Panc1 (cell line): ENCODE data around the gene KLHL35. TPM values are rescaled to one million over a fixed set of nuclear protein-coding genes. Genes with fewer than 3 reads are reported as not detected.
"Not testable (repeated sequence)": the region's sequence is repeated elsewhere in the genome, so short reads cannot be mapped to it uniquely, and the experiment has no call there.

Source experiments
- ATAC-seq: fragments of 200-7000 bp; cut with Tn5 transposase; 2 replicates; pipeline ENCODE4 v1.9.1; 2020; ENCODE audit warnings: mild to moderate bottlenecking, moderate library complexity
- BruUV-seq: library from RNA; stranded (reverse); fragments of 400-500 nt; replicated peaks from 2 replicates; lab custom pipeline; 2021; lab: Mats Ljungman, UMichigan
- CTCF ChIA-PET: fragments of 300-600 bp; sonication (Branson Sonifier 250); formaldehyde crosslinking; loops from one replicate; lab custom pipeline; 2022; ENCODE audit warnings: antibody characterized with exemption; lab: Charles Lee
- POLR2A ChIA-PET: fragments of 300-600 bp; sonication (Branson Sonifier 250); formaldehyde crosslinking; loops from one replicate; lab custom pipeline; 2022; ENCODE audit warnings: antibody characterized with exemption; lab: Charles Lee
- DNase-seq: peaks from one replicate; pipeline ENCODE4 v3.0.0-alpha.2; 2010; ENCODE audit warnings: low read depth, low spot score
- H3K27ac ChIP-seq: 2 replicates; pipeline ENCODE4 v1.5.1; 2011; ENCODE audit warnings: mild to moderate bottlenecking, low read length, inconsistent platforms
- H3K27me3 ChIP-seq: fragments of 200-500 bp; sonication (Bioruptor generic); 2 replicates; pipeline ENCODE4 v1.6.0; 2014; ENCODE audit warnings: low read length, inconsistent platforms; ENCODE audit not compliant: control insufficient read depth, insufficient read depth
- H3K36me3 ChIP-seq: fragments of 200-500 bp; sonication (Bioruptor generic); 2 replicates; pipeline ENCODE4 v1.5.1; 2014; ENCODE audit warnings: inconsistent platforms, mild to moderate bottlenecking, low read length, moderate library complexity; ENCODE audit not compliant: control insufficient read depth, insufficient read depth
- H3K4me1 ChIP-seq: 2 replicates; pipeline ENCODE4 v1.5.1; 2011; ENCODE audit warnings: inconsistent platforms, mild to moderate bottlenecking, low read length, moderate library complexity; ENCODE audit not compliant: control insufficient read depth, insufficient read depth
- H3K4me3 ChIP-seq, 2 experiments: 2 replicates each; pipeline ENCODE4 v1.5.1; 2011 to 2012; ENCODE audit warnings: low read depth in 2 of 2, low read length in 2 of 2, mild to moderate bottlenecking in 2 of 2, inconsistent platforms in 1 of 2, moderate library complexity in 1 of 2
- H3K9me3 ChIP-seq: fragments of 200-500 bp; sonication (Bioruptor generic); 2 replicates; pipeline ENCODE4 v1.5.1; 2014; ENCODE audit warnings: low read depth, mild to moderate bottlenecking, inconsistent platforms, low read length, moderate library complexity; ENCODE audit not compliant: control insufficient read depth, insufficient read depth
- CTCF ChIP-seq: fragments of 450-650 bp; IDR thresholded peaks from 2 replicates; pipeline ENCODE4 v1.5.1; 2017; ENCODE audit warnings: mild to moderate bottlenecking
- POLR2AphosphoS5 ChIP-seq: IDR thresholded peaks from 2 replicates; pipeline ENCODE4 v1.6.1; 2012; ENCODE audit warnings: mild to moderate bottlenecking, low read depth, low read length, moderate library complexity
- REST ChIP-seq, 2 experiments: IDR thresholded peaks; 2 replicates each; pipeline ENCODE4 v1.6.1; 2011 to 2012; ENCODE audit warnings: low read depth in 2 of 2, control low read depth in 1 of 2, low read length in 1 of 2, mild to moderate bottlenecking in 1 of 2, moderate library complexity in 1 of 2; ENCODE audit not compliant: insufficient read depth in 1 of 2
- SIN3A ChIP-seq: IDR thresholded peaks from 2 replicates; pipeline ENCODE4 v1.6.1; 2012; ENCODE audit warnings: low read depth, mild to moderate bottlenecking, low read length, moderate library complexity, borderline replicate concordance; ENCODE audit not compliant: insufficient read depth
- TCF7L2 ChIP-seq: IDR thresholded peaks from 2 replicates; pipeline ENCODE4 v1.6.1; 2011; ENCODE audit warnings: mild to moderate bottlenecking, low read depth, low read length, inconsistent platforms
- in situ Hi-C: cut with HindIII; loops from 2 replicates; pipeline ENCODE4 v1.10.0; 2016; ENCODE audit warnings: low sequenced_read_pairs, low pct_unique_long_range_greater_than_20kb
- intact Hi-C: fragments of 100-400 bp; cut with micrococcal nuclease; formaldehyde crosslinking; loops from one replicate; pipeline ENCODE4 v1.10.0; 2022; ENCODE audit not compliant: unreplicated experiment
- total RNA-seq: library from RNA; stranded (reverse); gene quantifications from one replicate; pipeline ENCODE4 v1.2.1, GENCODE V29; 2021; ENCODE audit not compliant: unreplicated experiment

Gene KLHL35
- total RNA-seq, 1 experiment from 2014 or later = 10.9 TPM

- POLR2A ChIA-PET = no interaction called here
- H3K27ac ChIP-seq = no peak overlapping the region
- in situ Hi-C loops = no loop called here
Observed at GRCh38 chr11:75420224-75421034, 12.6 kb downstream of the KLHL35 start.

GRCh38 chr11:75413864-75414263, 19.1 kb downstream of the KLHL35 start:
- POLR2A ChIA-PET = no interaction called here
- DNase-seq (no peak), ATAC-seq (no peak)
- Histone ChIP-seq H3K4me3 (no peak overlapping the region), H3K36me3 (no peaks in the 10 kb centered on the region), H3K9me3 (no peaks in the 10 kb centered on the region), H3K27me3 (no peaks in the 10 kb centered on the region), H3K4me1 (no peaks in the 10 kb centered on the region), H3K27ac (no peak overlapping the region)
- TF ChIP-seq TCF7L2 (no peak), POLR2AphosphoS5 (no peak), SIN3A (no peak), CTCF (no peak), REST (IDR thresholded peaks at IDR 0.05; ENCODE audit: insufficient read depth in 1 of 2, low read depth in 2 of 2, low read length in 1 of 2) (no peak)
- CTCF ChIA-PET = no interaction called here
- intact Hi-C loops (no loop called here), in situ Hi-C loops (no loop called here)
- BruUV-seq = TSS peak; percentile 44

More at GRCh38 chr11:75420224-75421034, 12.6 kb downstream of the KLHL35 start:
- Histone ChIP-seq H3K4me1 (peaks cover 18% of the 10 kb centered on the region), H3K36me3 (no peaks in the 10 kb centered on the region), H3K9me3 (no peaks in the 10 kb centered on the region), H3K4me3 (no peak overlapping the region), H3K27me3 (no peaks in the 10 kb centered on the region)
- BruUV-seq = no TSS peak
- intact Hi-C loops = no loop called here
- CTCF ChIA-PET = no interaction called here
- TF ChIP-seq SIN3A (no peak), POLR2AphosphoS5 (no peak), CTCF (no peak)
- ATAC-seq = no peak
- no peak for DNase-seq

- ATAC-seq, H3K4me1 ChIP-seq, H3K9me3 ChIP-seq, POLR2A ChIA-PET, H3K4me3 ChIP-seq, BruUV-seq, H3K36me3 ChIP-seq, DNase-seq, H3K27me3 ChIP-seq, in situ Hi-C loops, H3K27ac ChIP-seq, CTCF ChIA-PET, intact Hi-C loops: not testable (repeated sequence)
Observed at GRCh38 chr11:75413146-75413545, 19.9 kb downstream of the KLHL35 start.

GRCh38 chr11:75409971-75410370, 23.0 kb downstream of the KLHL35 start:
- H3K4me3 ChIP-seq, intact Hi-C loops, BruUV-seq, H3K9me3 ChIP-seq, in situ Hi-C loops, H3K27me3 ChIP-seq, H3K4me1 ChIP-seq, POLR2A ChIA-PET, H3K27ac ChIP-seq, DNase-seq, ATAC-seq: not testable (repeated sequence)
- CTCF ChIA-PET = interaction anchor here (0.7 kb wide), 1 partner anchor 67 kb away, joined by 3 read pairs; no protein-coding TSS in a partner anchor
- H3K36me3 ChIP-seq = peaks cover 19% of the 10 kb centered on the region
